GM20000 (cell line): ENCODE measurements around the gene PLA2G4B.

ENCODE experiments used
- DNase-seq: peaks from one replicate; pipeline ENCODE4 v3.0.0; 2012; ENCODE audit warnings: low spot score
- CTCF ChIP-seq: IDR thresholded peaks from 2 replicates; pipeline ENCODE4 v1.5.1; 2012; ENCODE audit warnings: mild to moderate bottlenecking, control low read depth; ENCODE audit errors: extremely low read depth, missing control alignments

Gene PLA2G4B

GRCh38 chr15:41839781-41840491 is 1.3 kb downstream of the PLA2G4B start:
- TF ChIP-seq CTCF: no peak
- no peak for DNase-seq

- no peak for DNase-seq
- no peak for TF ChIP-seq CTCF
These were observed 2.0 kb downstream of the PLA2G4B start for GRCh38 chr15:41840673-41841072.

- DNase-seq: no peak
- TF ChIP-seq CTCF: no peak
These were observed 2.5 kb downstream of the PLA2G4B start for GRCh38 chr15:41841131-41841530.

DNA sequence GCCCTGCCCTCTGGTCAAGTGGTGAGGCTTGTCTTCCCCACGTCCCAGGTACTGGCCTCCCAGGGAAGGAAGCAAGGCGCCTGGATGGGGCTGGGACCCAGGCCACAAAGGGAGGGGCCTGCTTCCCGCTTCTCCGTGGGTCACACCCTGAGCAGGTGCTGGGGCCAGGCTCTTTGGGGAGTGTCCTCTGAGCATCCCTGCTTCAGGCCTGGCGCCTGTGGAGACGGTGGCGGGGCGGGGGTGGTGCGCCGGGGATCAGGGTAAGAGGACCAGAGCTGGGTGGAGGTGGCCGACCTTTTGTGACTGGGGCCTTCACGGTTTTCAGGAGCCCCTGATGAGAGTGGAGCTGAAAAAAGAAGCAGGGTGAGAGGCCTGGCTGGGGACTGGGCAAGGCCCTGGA is 3.6 kb downstream of the PLA2G4B start:
- no peak for DNase-seq
- no peak for TF ChIP-seq CTCF

DNA sequence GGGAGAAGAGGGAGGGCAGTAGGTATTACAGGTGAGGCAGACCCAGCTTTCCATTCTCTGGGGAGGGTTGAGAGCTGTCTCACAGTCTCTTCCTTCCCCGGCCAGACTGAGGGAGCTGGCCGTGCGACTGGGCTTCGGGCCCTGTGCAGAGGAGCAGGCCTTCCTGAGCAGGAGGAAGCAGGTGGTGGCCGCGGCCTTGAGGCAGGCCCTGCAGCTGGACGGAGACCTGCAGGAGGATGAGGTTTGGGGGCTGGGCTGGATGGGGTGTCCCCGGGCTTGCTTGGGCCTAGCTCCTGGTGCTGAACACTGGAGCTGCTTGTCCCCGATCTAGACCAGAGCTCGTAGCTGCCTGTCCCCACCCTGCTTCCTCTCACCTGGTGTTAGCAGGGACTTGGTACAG is 4.9 kb downstream of the PLA2G4B start:
- DNase-seq: no peak

GRCh38 chr15:41844814-41845213 is 6.2 kb downstream of the PLA2G4B start:
- TF ChIP-seq CTCF: no peak
- no peak for DNase-seq

More for the DNA sequence above, 4.9 kb downstream of the PLA2G4B start:
- TF ChIP-seq CTCF: no peak

GRCh38 chr15:41847206-41847605 is 8.6 kb downstream of the PLA2G4B start:
- TF ChIP-seq CTCF: no peak
- no peak for DNase-seq
